Lower leg skin (tissue), 3 donors: ENCODE measurements around the gene USP49.

ENCODE experiments used
- POLR2A ChIP-seq, 2 donors: fragments of 450-650 bp; IDR thresholded peaks; one replicate each; pipeline ENCODE4 v1.6.1; 2016 to 2017; ENCODE audit warnings: antibody characterized with exemption in 2 of 2, mild to moderate bottlenecking in 1 of 2, moderate library complexity in 1 of 2
- TF ChIP-seq, protein P1 (sequence below), 3 donors: fragments of 450-650 bp; IDR thresholded peaks; one replicate each; pipeline ENCODE4 v1.5.1; 2016; ENCODE audit warnings: antibody characterized with exemption in 3 of 3, mild to moderate bottlenecking in 3 of 3, moderate library complexity in 2 of 3

DNA sequence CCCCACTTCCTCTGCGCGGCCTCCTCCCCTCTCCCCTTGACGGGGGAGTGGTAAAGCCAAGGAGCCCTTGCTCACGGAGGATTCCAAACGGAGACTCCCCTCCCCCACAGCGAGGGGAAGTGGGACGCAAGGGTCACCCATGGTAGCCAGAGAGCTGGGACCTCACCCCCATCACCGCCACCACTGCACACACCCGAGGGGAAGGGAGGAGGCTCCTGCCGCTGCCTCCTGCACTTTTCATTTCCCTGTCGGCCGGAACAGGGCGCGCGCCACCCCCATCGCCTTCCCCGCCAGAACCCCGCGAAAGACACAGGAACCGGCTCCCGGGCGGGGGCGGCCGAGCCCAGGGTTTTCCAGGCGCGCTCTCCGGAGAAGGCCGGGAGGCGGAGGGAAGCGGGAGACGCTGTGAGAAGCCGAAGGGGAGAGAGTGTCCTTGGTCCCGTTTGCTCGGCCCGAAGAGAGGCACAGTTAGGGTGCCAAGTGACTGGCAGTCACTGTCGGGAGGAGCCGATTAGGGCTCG, 45.6 kb upstream of the USP49 start:
- TF ChIP-seq, protein P1, sequence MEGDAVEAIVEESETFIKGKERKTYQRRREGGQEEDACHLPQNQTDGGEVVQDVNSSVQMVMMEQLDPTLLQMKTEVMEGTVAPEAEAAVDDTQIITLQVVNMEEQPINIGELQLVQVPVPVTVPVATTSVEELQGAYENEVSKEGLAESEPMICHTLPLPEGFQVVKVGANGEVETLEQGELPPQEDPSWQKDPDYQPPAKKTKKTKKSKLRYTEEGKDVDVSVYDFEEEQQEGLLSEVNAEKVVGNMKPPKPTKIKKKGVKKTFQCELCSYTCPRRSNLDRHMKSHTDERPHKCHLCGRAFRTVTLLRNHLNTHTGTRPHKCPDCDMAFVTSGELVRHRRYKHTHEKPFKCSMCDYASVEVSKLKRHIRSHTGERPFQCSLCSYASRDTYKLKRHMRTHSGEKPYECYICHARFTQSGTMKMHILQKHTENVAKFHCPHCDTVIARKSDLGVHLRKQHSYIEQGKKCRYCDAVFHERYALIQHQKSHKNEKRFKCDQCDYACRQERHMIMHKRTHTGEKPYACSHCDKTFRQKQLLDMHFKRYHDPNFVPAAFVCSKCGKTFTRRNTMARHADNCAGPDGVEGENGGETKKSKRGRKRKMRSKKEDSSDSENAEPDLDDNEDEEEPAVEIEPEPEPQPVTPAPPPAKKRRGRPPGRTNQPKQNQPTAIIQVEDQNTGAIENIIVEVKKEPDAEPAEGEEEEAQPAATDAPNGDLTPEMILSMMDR (IDR thresholded peaks at IDR 0.05) = no peak
- no peak for TF ChIP-seq POLR2A (IDR thresholded peaks at IDR 0.05)
